Astrocyte (in vitro differentiated cells and primary cell): ENCODE data around the gene SLC35A3.

ENCODE experiments used
- EZH2 ChIP-seq: IDR thresholded peaks from 2 replicates; pipeline ENCODE4 v1.6.1; 2012; ENCODE audit warnings: mild to moderate bottlenecking, low read length, inconsistent platforms; ENCODE audit not compliant: insufficient read depth
- TF ChIP-seq, protein P1 (sequence below): IDR thresholded peaks from 2 replicates; pipeline ENCODE4 v1.5.1; 2011; ENCODE audit warnings: low read depth, mild to moderate bottlenecking, inconsistent platforms, low read length, moderate library complexity; ENCODE audit not compliant: insufficient read depth

DNA sequence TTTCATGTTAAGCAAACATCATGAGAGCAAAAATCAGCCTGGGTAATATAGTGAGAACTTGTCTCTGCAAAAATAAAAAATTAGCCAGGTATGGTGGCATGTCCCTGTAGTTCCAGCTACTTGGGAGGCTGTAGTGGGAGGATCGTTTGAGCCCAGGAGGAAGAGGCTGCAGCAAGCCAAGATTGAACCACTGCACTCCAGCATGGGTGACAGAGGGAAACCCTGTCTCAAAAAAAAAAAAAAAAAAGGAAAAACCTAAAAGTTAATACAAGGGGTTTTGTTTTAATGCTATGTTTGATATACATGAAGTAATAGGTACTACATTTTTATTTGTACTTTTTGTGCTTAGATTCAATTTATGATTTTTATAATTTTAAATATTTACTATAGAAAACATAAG lies 27.1 kb upstream of the SLC35A3 start:
- TF ChIP-seq, protein P1, sequence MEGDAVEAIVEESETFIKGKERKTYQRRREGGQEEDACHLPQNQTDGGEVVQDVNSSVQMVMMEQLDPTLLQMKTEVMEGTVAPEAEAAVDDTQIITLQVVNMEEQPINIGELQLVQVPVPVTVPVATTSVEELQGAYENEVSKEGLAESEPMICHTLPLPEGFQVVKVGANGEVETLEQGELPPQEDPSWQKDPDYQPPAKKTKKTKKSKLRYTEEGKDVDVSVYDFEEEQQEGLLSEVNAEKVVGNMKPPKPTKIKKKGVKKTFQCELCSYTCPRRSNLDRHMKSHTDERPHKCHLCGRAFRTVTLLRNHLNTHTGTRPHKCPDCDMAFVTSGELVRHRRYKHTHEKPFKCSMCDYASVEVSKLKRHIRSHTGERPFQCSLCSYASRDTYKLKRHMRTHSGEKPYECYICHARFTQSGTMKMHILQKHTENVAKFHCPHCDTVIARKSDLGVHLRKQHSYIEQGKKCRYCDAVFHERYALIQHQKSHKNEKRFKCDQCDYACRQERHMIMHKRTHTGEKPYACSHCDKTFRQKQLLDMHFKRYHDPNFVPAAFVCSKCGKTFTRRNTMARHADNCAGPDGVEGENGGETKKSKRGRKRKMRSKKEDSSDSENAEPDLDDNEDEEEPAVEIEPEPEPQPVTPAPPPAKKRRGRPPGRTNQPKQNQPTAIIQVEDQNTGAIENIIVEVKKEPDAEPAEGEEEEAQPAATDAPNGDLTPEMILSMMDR, result no peak
- TF ChIP-seq EZH2, result no peak
